Activated CD8-positive, alpha-beta T cell treated with anti-CD3 and anti-CD28 coated beads for 36 hours (primary cell): Measurements from ENCODE around the gene TMEM132A. TPM values are rescaled to one million over a fixed set of nuclear protein-coding genes. Genes with fewer than 3 reads are reported as not detected.
"Not testable (repeated sequence)": the region's sequence is repeated elsewhere in the genome, so short reads cannot be mapped to it uniquely, and the experiment has no call there.

Source experiments
- ATAC-seq: fragments of 200-7000 bp; cut with Tn5 transposase; one replicate; pipeline ENCODE4 v1.10.0; 2021; ENCODE audit warnings: mild to moderate bottlenecking, moderate library complexity
- CTCF ChIA-PET: fragments of 350-600 bp; sonication (Branson Sonifier 250); formaldehyde crosslinking; loops from one replicate; lab custom pipeline; 2021; ENCODE audit warnings: antibody characterized with exemption; lab: Charles Lee
- POLR2A ChIA-PET: fragments of 350-600 bp; sonication (Branson Sonifier 250); formaldehyde crosslinking; loops from one replicate; lab custom pipeline; 2021; ENCODE audit warnings: antibody characterized with exemption; lab: Charles Lee
- DNase-seq: peaks from one replicate; pipeline ENCODE4 v3.0.0-alpha.2; 2020
- H3K27ac Mint-ChIP-seq: one replicate; pipeline ENCODE4 v1.8.0; 2021; ENCODE audit warnings: mild to moderate bottlenecking, mixed read lengths
- H3K27me3 Mint-ChIP-seq: one replicate; pipeline ENCODE4 v1.8.0; 2021; ENCODE audit warnings: mixed read lengths
- H3K36me3 Mint-ChIP-seq: one replicate; pipeline ENCODE4 v1.8.0; 2021; ENCODE audit warnings: low read depth, mixed read lengths
- H3K4me1 Mint-ChIP-seq: one replicate; pipeline ENCODE4 v1.8.0; 2021; ENCODE audit warnings: low read depth, mixed read lengths
- H3K4me3 Mint-ChIP-seq: one replicate; pipeline ENCODE4 v1.8.0; 2021; ENCODE audit warnings: mild to moderate bottlenecking, moderate library complexity, mixed read lengths
- H3K9me3 Mint-ChIP-seq: one replicate; pipeline ENCODE4 v1.8.0; 2021; ENCODE audit warnings: mixed read lengths
- intact Hi-C: fragments of 100-400 bp; cut with micrococcal nuclease; formaldehyde crosslinking; loops from one replicate; pipeline ENCODE4 v1.10.0; 2022
- total RNA-seq, 2 experiments: library from RNA; stranded (reverse); gene quantifications; one replicate each; pipeline ENCODE4 v1.2.3, GENCODE V29; 2021
- TF ChIP-seq, protein P1 (sequence below): fragments of 200-600 bp; IDR thresholded peaks from one replicate; pipeline ENCODE4 v1.8.0; 2022; ENCODE audit warnings: antibody characterized with exemption, mild to moderate bottlenecking

Gene TMEM132A
- total RNA-seq, 2 experiments from 2014 or later: 1.1 to 1.3 TPM

GRCh38 chr11:60908803-60909202 lies 15.5 kb upstream of the TMEM132A start:
- CTCF ChIA-PET: interaction anchor here (1.6 kb wide), 1 partner anchor 279 kb away, joined by 8 read pairs; no protein-coding TSS in a partner anchor
- Mint-ChIP-seq H3K36me3 (peaks cover 15% of the 10 kb centered on the region), H3K27ac (no peak overlapping the region), H3K4me3 (no peak overlapping the region), H3K27me3 (no peaks in the 10 kb centered on the region), H3K9me3 (no peaks in the 10 kb centered on the region), H3K4me1 (peaks cover 66% of the 10 kb centered on the region)
- ATAC-seq (no peak), DNase-seq (no peak)
- intact Hi-C loops: no loop called here
- POLR2A ChIA-PET: no interaction called here
- TF ChIP-seq, protein P1, sequence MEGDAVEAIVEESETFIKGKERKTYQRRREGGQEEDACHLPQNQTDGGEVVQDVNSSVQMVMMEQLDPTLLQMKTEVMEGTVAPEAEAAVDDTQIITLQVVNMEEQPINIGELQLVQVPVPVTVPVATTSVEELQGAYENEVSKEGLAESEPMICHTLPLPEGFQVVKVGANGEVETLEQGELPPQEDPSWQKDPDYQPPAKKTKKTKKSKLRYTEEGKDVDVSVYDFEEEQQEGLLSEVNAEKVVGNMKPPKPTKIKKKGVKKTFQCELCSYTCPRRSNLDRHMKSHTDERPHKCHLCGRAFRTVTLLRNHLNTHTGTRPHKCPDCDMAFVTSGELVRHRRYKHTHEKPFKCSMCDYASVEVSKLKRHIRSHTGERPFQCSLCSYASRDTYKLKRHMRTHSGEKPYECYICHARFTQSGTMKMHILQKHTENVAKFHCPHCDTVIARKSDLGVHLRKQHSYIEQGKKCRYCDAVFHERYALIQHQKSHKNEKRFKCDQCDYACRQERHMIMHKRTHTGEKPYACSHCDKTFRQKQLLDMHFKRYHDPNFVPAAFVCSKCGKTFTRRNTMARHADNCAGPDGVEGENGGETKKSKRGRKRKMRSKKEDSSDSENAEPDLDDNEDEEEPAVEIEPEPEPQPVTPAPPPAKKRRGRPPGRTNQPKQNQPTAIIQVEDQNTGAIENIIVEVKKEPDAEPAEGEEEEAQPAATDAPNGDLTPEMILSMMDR: no peak

GRCh38 chr11:60909680-60910280 lies 14.5 kb upstream of the TMEM132A start:
- CTCF ChIA-PET, DNase-seq, H3K4me3 Mint-ChIP-seq, POLR2A ChIA-PET, H3K36me3 Mint-ChIP-seq, H3K27me3 Mint-ChIP-seq, intact Hi-C loops, ATAC-seq, H3K27ac Mint-ChIP-seq, H3K9me3 Mint-ChIP-seq: not testable (repeated sequence)
- peaks cover 56% of the 10 kb centered on the region for H3K4me1 Mint-ChIP-seq

DNA sequence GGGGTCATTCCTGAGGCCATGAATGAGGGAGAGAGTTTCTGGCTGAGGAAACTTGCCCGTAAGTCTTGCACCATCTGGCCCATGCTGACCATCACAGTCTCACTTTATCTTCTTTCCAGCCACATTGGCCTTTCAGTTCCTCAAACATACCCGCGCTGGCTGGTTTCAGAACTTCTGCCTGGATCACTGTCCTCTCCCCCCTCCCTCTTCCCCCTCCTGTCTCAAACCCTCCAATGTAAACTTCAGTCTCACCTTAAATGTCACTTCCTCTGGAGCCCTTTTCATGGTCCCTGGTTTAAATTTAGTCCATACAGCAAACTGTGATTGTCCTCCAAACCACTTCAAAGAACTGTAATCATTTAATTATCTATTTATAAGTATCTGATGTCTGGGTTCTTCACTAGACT lies 14.0 kb upstream of the TMEM132A start:
- intact Hi-C loops: no loop called here

GRCh38 chr11:60910711-60911380 lies 13.4 kb upstream of the TMEM132A start:
- no peak for DNase-seq
- POLR2A ChIA-PET: interaction anchor here (1.0 kb wide), 1 partner anchor 75 kb away, joined by 3 read pairs; no protein-coding TSS in a partner anchor
- no peaks in the 10 kb centered on the region for H3K27me3 Mint-ChIP-seq
- H3K36me3 Mint-ChIP-seq: peaks cover 5% of the 10 kb centered on the region
- no peaks in the 10 kb centered on the region for H3K9me3 Mint-ChIP-seq
- TF ChIP-seq, protein P1: no peak
- H3K4me3 Mint-ChIP-seq: no peak overlapping the region
- no peak for ATAC-seq
- intact Hi-C loops: no loop called here
- peaks cover 56% of the 10 kb centered on the region for H3K4me1 Mint-ChIP-seq
- no peak overlapping the region for H3K27ac Mint-ChIP-seq
- CTCF ChIA-PET: interaction anchor here (7.4 kb wide), 1 partner anchor 8 kb away, joined by 88 read pairs; the partner anchor contains the start of gene PRPF19

More for the DNA sequence above, 14.0 kb upstream of the TMEM132A start:
- Mint-ChIP-seq H3K9me3 (no peaks in the 10 kb centered on the region), H3K27ac (peak overlapping the region; percentile 16), H3K4me1 (peaks cover 51% of the 10 kb centered on the region), H3K4me3 (no peak overlapping the region), H3K27me3 (no peaks in the 10 kb centered on the region), H3K36me3 (peaks cover 7% of the 10 kb centered on the region)
- ChIA-PET POLR2A (no interaction called here), CTCF (interaction anchor here (7.4 kb wide), 1 partner anchor 8 kb away, joined by 88 read pairs; the partner anchor contains the start of gene PRPF19)
- DNase-seq (no peak), ATAC-seq (no peak)
- TF ChIP-seq, protein P1: no peak

- peaks cover 62% of the 10 kb centered on the region for H3K4me1 Mint-ChIP-seq
- TF ChIP-seq, protein P1: no peak
- H3K36me3 Mint-ChIP-seq: peaks cover 14% of the 10 kb centered on the region
- peak; percentile 20 for ATAC-seq
- no peaks in the 10 kb centered on the region for H3K9me3 Mint-ChIP-seq
- peak; percentile 61 for DNase-seq
- ChIA-PET CTCF (interaction anchor here (1.0 to 7.4 kb wide), 6 partner anchors 10 to 218 kb away, joined by 3 to 88 read pairs (median 4); partner anchors contain the start of gene PRPF19), POLR2A (interaction anchor here (0.5 to 2.0 kb wide), 8 partner anchors 8 to 956 kb away, joined by 3 to 6 read pairs (median 3); no protein-coding TSS in a partner anchor)
- H3K27ac Mint-ChIP-seq: peak overlapping the region; percentile 97
- H3K27me3 Mint-ChIP-seq: no peaks in the 10 kb centered on the region
- intact Hi-C loops: no loop called here
- H3K4me3 Mint-ChIP-seq: peak overlapping the region; percentile 90
These were observed 11.9 kb upstream of the TMEM132A start for GRCh38 chr11:60912223-60912850.
